ENCODE data around the gene ALPP. TPM values are rescaled to one million over a fixed set of nuclear protein-coding genes. Genes with fewer than 3 reads are reported as not detected.

The ALPP gene
- total RNA-seq, 2 experiments from 2014 or later, result not detected

DNA sequence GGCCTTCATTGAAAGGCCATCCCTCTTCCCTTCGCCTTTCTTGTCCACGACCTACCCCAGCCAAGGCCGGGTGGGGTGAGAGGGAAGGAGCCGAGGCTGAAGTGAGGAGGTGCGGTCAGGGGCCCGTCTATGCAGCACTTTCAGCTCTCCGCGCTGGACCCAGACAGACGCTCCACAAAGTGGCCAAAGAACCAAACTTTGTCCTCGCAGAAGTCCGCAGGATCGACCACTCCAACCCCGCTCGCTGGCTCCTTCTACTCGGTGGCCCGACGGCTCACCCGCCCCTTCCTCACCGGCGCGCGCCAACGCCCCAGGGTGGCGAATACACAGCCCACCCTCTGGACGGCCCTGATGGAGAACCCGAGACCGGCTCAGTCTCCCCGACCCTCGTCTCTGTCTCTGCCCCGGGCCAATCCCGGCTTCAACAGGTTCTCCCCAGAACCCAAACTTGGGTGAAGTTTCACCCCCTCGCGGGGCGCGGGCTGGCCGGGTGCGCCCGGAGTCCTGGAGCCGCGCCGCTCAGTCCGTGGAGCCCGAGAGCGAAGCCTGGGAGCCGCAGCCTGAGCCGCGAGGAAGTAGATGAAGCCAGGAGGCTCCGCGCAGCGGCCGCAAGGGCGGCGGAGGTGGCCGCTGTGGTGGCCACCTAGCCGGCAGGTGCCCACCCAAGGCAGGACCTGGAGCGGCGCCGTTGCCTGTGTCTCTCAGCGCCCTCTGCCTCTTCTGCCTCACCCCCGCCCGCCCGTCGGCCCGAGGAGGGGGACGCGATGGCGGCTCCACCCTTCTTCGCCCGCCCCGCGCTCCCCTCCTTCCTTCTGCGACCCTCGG lies 26.7 kb upstream of the ALPP start:
- Histone ChIP-seq H3K4me3 (ENCODE audit: low read depth, low read length, poor library complexity, severe bottlenecking) (no peak overlapping the region), H3K4me2 (ENCODE audit: low read length) (no peak overlapping the region), H3K9me3 (ENCODE audit: low read length) (no peaks in the 10 kb centered on the region), H3K4me1 (ENCODE audit: insufficient read depth, low read length, poor library complexity, severe bottlenecking) (no peaks in the 10 kb centered on the region), H3K79me2 (ENCODE audit: insufficient read depth, low read depth, low read length) (no peaks in the 10 kb centered on the region), H2AFZ (ENCODE audit: low read length) (no peak overlapping the region), H3K36me3 (ENCODE audit: insufficient read depth, low read length) (no peaks in the 10 kb centered on the region), H3K27ac (ENCODE audit: low read depth, low read length, poor library complexity, severe bottlenecking) (no peak overlapping the region), H4K20me1 (ENCODE audit: insufficient read depth, low read length) (no peaks in the 10 kb centered on the region), H3K9me2 (ENCODE audit: insufficient read depth, low read length) (no peaks in the 10 kb centered on the region)
- POLR2A ChIA-PET, result no interaction called here
- intact Hi-C loops (cut with micrococcal nuclease; ENCODE audit: unreplicated experiment), result no loop called here
- TF ChIP-seq EZH2phosphoT487 (IDR thresholded peaks at IDR 0.05; ENCODE audit: borderline replicate concordance, low read depth, low read length), result no peak
- TF ChIP-seq, protein P1, sequence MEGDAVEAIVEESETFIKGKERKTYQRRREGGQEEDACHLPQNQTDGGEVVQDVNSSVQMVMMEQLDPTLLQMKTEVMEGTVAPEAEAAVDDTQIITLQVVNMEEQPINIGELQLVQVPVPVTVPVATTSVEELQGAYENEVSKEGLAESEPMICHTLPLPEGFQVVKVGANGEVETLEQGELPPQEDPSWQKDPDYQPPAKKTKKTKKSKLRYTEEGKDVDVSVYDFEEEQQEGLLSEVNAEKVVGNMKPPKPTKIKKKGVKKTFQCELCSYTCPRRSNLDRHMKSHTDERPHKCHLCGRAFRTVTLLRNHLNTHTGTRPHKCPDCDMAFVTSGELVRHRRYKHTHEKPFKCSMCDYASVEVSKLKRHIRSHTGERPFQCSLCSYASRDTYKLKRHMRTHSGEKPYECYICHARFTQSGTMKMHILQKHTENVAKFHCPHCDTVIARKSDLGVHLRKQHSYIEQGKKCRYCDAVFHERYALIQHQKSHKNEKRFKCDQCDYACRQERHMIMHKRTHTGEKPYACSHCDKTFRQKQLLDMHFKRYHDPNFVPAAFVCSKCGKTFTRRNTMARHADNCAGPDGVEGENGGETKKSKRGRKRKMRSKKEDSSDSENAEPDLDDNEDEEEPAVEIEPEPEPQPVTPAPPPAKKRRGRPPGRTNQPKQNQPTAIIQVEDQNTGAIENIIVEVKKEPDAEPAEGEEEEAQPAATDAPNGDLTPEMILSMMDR (conservative IDR thresholded peaks at IDR 0.05; ENCODE audit: low read length), result no peak
- CTCF ChIA-PET (ENCODE audit: unreplicated experiment), result no interaction called here
- no peak for DNase-seq (ENCODE audit: low spot score)
- no TSS peak for BruUV-seq (replicated peaks)

DNA sequence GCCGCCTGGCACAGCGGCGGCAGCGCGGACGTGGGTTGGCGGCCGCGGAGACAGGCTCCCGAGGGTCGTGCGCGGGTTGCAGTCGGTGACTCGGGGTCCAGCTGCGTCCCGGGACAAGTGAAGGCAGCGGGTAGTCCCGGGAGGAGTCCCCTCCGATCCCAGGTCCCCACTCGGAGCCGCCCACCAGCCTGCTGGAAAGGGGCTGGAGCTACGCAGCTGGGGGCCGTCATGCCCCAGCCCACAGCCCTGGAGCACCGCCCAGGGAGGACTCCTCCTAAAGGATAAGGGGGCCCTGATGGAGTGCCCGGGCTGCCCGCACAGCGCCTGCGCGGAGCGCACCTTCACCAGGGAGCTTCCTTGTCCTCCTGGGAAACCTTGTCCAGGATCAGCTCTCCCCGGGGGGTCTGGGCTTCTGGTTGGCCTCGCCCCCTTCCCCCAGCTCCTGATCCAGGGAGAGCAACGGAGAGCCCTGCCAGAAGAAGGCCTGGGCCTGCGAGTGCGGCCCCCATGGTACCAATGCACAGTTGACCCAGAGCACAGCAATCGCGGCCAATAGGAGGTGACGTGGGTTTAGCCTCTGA lies 25.9 kb upstream of the ALPP start:
- Histone ChIP-seq H3K79me2 (ENCODE audit: insufficient read depth, low read depth, low read length) (no peaks in the 10 kb centered on the region), H3K27ac (ENCODE audit: low read depth, low read length, poor library complexity, severe bottlenecking) (no peak overlapping the region), H3K4me3 (ENCODE audit: low read depth, low read length, poor library complexity, severe bottlenecking) (no peak overlapping the region), H3K9me3 (ENCODE audit: low read length) (no peaks in the 10 kb centered on the region), H2AFZ (ENCODE audit: low read length) (no peak overlapping the region), H3K36me3 (ENCODE audit: insufficient read depth, low read length) (no peaks in the 10 kb centered on the region), H4K20me1 (ENCODE audit: insufficient read depth, low read length) (no peaks in the 10 kb centered on the region), H3K4me2 (ENCODE audit: low read length) (no peak overlapping the region), H3K9me2 (ENCODE audit: insufficient read depth, low read length) (no peaks in the 10 kb centered on the region), H3K4me1 (ENCODE audit: insufficient read depth, low read length, poor library complexity, severe bottlenecking) (no peaks in the 10 kb centered on the region)
- ChIA-PET CTCF (ENCODE audit: unreplicated experiment) (interaction anchor here (0.6 kb wide), 1 partner anchor 216 kb away, joined by 4 read pairs; no protein-coding TSS in a partner anchor), POLR2A (interaction anchor here (0.6 kb wide), 1 partner anchor 1499 kb away, joined by 3 read pairs; no protein-coding TSS in a partner anchor)
- no peak for DNase-seq (ENCODE audit: low spot score)
- intact Hi-C loops (cut with micrococcal nuclease; ENCODE audit: unreplicated experiment), result no loop called here
- TF ChIP-seq, protein P1 (conservative IDR thresholded peaks at IDR 0.05; ENCODE audit: low read length), result no peak
- no TSS peak for BruUV-seq (replicated peaks)

DNA sequence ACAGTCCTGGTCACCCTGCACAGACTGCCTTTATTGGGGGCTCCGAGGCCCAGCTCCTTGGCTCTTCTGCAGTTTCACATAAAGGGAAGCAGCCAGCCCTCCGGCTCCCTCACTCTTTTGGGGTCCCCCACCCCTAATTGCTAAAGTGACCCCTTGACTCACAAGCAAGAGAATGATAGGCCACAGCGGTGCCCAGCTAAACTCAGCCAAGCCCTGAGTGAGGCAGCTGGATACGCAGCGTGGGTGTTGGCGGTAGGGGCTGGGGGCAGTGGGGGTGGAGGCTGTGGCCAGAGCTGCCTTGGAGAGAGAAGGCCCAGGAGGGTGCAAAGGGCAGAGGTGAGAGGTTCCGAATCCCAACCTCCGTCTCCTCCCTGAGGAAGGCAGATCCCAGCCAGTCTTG lies 25.5 kb upstream of the ALPP start:
- intact Hi-C loops (cut with micrococcal nuclease; ENCODE audit: unreplicated experiment), result no loop called here
- Histone ChIP-seq H3K36me3 (ENCODE audit: insufficient read depth, low read length) (no peaks in the 10 kb centered on the region), H3K4me2 (ENCODE audit: low read length) (no peak overlapping the region), H4K20me1 (ENCODE audit: insufficient read depth, low read length) (no peaks in the 10 kb centered on the region), H3K4me1 (ENCODE audit: insufficient read depth, low read length, poor library complexity, severe bottlenecking) (no peaks in the 10 kb centered on the region), H3K9me2 (ENCODE audit: insufficient read depth, low read length) (no peaks in the 10 kb centered on the region), H3K9me3 (ENCODE audit: low read length) (no peaks in the 10 kb centered on the region), H2AFZ (ENCODE audit: low read length) (no peak overlapping the region), H3K27ac (ENCODE audit: low read depth, low read length, poor library complexity, severe bottlenecking) (no peak overlapping the region), H3K79me2 (ENCODE audit: insufficient read depth, low read depth, low read length) (no peaks in the 10 kb centered on the region), H3K4me3 (ENCODE audit: low read depth, low read length, poor library complexity, severe bottlenecking) (no peak overlapping the region)
- BruUV-seq (replicated peaks), result no TSS peak
- no peak for DNase-seq (ENCODE audit: low spot score)
- ChIA-PET POLR2A (interaction anchor here (0.6 kb wide), 1 partner anchor 1499 kb away, joined by 3 read pairs; no protein-coding TSS in a partner anchor), CTCF (ENCODE audit: unreplicated experiment) (interaction anchor here (0.6 kb wide), 1 partner anchor 215 kb away, joined by 4 read pairs; no protein-coding TSS in a partner anchor)
- TF ChIP-seq, protein P1 (conservative IDR thresholded peaks at IDR 0.05; ENCODE audit: low read length), result no peak
